Panc1 (cell line): ENCODE data around the gene USH2A. TPM values are rescaled to one million over a fixed set of nuclear protein-coding genes. Genes with fewer than 3 reads are reported as not detected.

Source experiments
- ATAC-seq: fragments of 200-7000 bp; cut with Tn5 transposase; 2 replicates; pipeline ENCODE4 v1.9.1; 2020; ENCODE audit warnings: mild to moderate bottlenecking, moderate library complexity
- BruUV-seq: library from RNA; stranded (reverse); fragments of 400-500 nt; replicated peaks from 2 replicates; lab custom pipeline; 2021; lab: Mats Ljungman, UMichigan
- CTCF ChIA-PET: fragments of 300-600 bp; sonication (Branson Sonifier 250); formaldehyde crosslinking; loops from one replicate; lab custom pipeline; 2022; ENCODE audit warnings: antibody characterized with exemption; lab: Charles Lee
- POLR2A ChIA-PET: fragments of 300-600 bp; sonication (Branson Sonifier 250); formaldehyde crosslinking; loops from one replicate; lab custom pipeline; 2022; ENCODE audit warnings: antibody characterized with exemption; lab: Charles Lee
- DNase-seq: peaks from one replicate; pipeline ENCODE4 v3.0.0-alpha.2; 2010; ENCODE audit warnings: low read depth, low spot score
- H3K27ac ChIP-seq: 2 replicates; pipeline ENCODE4 v1.5.1; 2011; ENCODE audit warnings: mild to moderate bottlenecking, low read length, inconsistent platforms
- H3K27me3 ChIP-seq: fragments of 200-500 bp; sonication (Bioruptor generic); 2 replicates; pipeline ENCODE4 v1.6.0; 2014; ENCODE audit warnings: low read length, inconsistent platforms; ENCODE audit not compliant: control insufficient read depth, insufficient read depth
- H3K36me3 ChIP-seq: fragments of 200-500 bp; sonication (Bioruptor generic); 2 replicates; pipeline ENCODE4 v1.5.1; 2014; ENCODE audit warnings: inconsistent platforms, mild to moderate bottlenecking, low read length, moderate library complexity; ENCODE audit not compliant: control insufficient read depth, insufficient read depth
- H3K4me1 ChIP-seq: 2 replicates; pipeline ENCODE4 v1.5.1; 2011; ENCODE audit warnings: inconsistent platforms, mild to moderate bottlenecking, low read length, moderate library complexity; ENCODE audit not compliant: control insufficient read depth, insufficient read depth
- H3K4me3 ChIP-seq, 2 experiments: 2 replicates each; pipeline ENCODE4 v1.5.1; 2011 to 2012; ENCODE audit warnings: low read depth in 2 of 2, low read length in 2 of 2, mild to moderate bottlenecking in 2 of 2, inconsistent platforms in 1 of 2, moderate library complexity in 1 of 2
- H3K9me3 ChIP-seq: fragments of 200-500 bp; sonication (Bioruptor generic); 2 replicates; pipeline ENCODE4 v1.5.1; 2014; ENCODE audit warnings: low read depth, mild to moderate bottlenecking, inconsistent platforms, low read length, moderate library complexity; ENCODE audit not compliant: control insufficient read depth, insufficient read depth
- CTCF ChIP-seq: fragments of 450-650 bp; IDR thresholded peaks from 2 replicates; pipeline ENCODE4 v1.5.1; 2017; ENCODE audit warnings: mild to moderate bottlenecking
- POLR2AphosphoS5 ChIP-seq: IDR thresholded peaks from 2 replicates; pipeline ENCODE4 v1.6.1; 2012; ENCODE audit warnings: mild to moderate bottlenecking, low read depth, low read length, moderate library complexity
- REST ChIP-seq, 2 experiments: IDR thresholded peaks; 2 replicates each; pipeline ENCODE4 v1.6.1; 2011 to 2012; ENCODE audit warnings: low read depth in 2 of 2, control low read depth in 1 of 2, low read length in 1 of 2, mild to moderate bottlenecking in 1 of 2, moderate library complexity in 1 of 2; ENCODE audit not compliant: insufficient read depth in 1 of 2
- SIN3A ChIP-seq: IDR thresholded peaks from 2 replicates; pipeline ENCODE4 v1.6.1; 2012; ENCODE audit warnings: low read depth, mild to moderate bottlenecking, low read length, moderate library complexity, borderline replicate concordance; ENCODE audit not compliant: insufficient read depth
- TCF7L2 ChIP-seq: IDR thresholded peaks from 2 replicates; pipeline ENCODE4 v1.6.1; 2011; ENCODE audit warnings: mild to moderate bottlenecking, low read depth, low read length, inconsistent platforms
- in situ Hi-C: cut with HindIII; loops from 2 replicates; pipeline ENCODE4 v1.10.0; 2016; ENCODE audit warnings: low sequenced_read_pairs, low pct_unique_long_range_greater_than_20kb
- intact Hi-C: fragments of 100-400 bp; cut with micrococcal nuclease; formaldehyde crosslinking; loops from one replicate; pipeline ENCODE4 v1.10.0; 2022; ENCODE audit not compliant: unreplicated experiment
- total RNA-seq: library from RNA; stranded (reverse); gene quantifications from one replicate; pipeline ENCODE4 v1.2.1, GENCODE V29; 2021; ENCODE audit not compliant: unreplicated experiment

USH2A gene
- total RNA-seq, 1 experiment from 2014 or later: not detected

- Histone ChIP-seq H3K4me3 (no peak overlapping the region), H3K27me3 (no peaks in the 10 kb centered on the region), H3K9me3 (no peaks in the 10 kb centered on the region), H3K36me3 (no peaks in the 10 kb centered on the region), H3K27ac (no peak overlapping the region), H3K4me1 (no peaks in the 10 kb centered on the region)
- intact Hi-C loops: no loop called here
- ChIA-PET CTCF (interaction anchor here (0.7 kb wide), 1 partner anchor 28 kb away, joined by 3 read pairs; no protein-coding TSS in a partner anchor), POLR2A (no interaction called here)
- BruUV-seq: no TSS peak
- in situ Hi-C loops: no loop called here
- no peak for TF ChIP-seq TCF7L2
- TF ChIP-seq CTCF: no peak
- no peak for TF ChIP-seq POLR2AphosphoS5
- no peak for TF ChIP-seq REST (IDR thresholded peaks at IDR 0.05; ENCODE audit: insufficient read depth in 1 of 2, low read depth in 2 of 2, low read length in 1 of 2)
- no peak for TF ChIP-seq SIN3A
- ATAC-seq: no peak
- DNase-seq: no peak
Observed at GRCh38 chr1:215681041-215681440, 742.2 kb downstream of the USH2A start.

GRCh38 chr1:215679231-215679630 is 744.0 kb downstream of the USH2A start:
- POLR2A ChIA-PET: no interaction called here
- no peak overlapping the region for H3K27ac ChIP-seq
- no peaks in the 10 kb centered on the region for H3K4me1 ChIP-seq
- no TSS peak for BruUV-seq
- TF ChIP-seq REST (IDR thresholded peaks at IDR 0.05; ENCODE audit: insufficient read depth in 1 of 2, low read depth in 2 of 2, low read length in 1 of 2) (no peak), TCF7L2 (no peak), SIN3A (no peak)
- no peak overlapping the region for H3K4me3 ChIP-seq
- H3K36me3 ChIP-seq: no peaks in the 10 kb centered on the region
- no peaks in the 10 kb centered on the region for H3K9me3 ChIP-seq
- no peaks in the 10 kb centered on the region for H3K27me3 ChIP-seq
- intact Hi-C loops: no loop called here
- in situ Hi-C loops: no loop called here
- CTCF ChIA-PET: no interaction called here
- no peak for ATAC-seq
- no peak for DNase-seq
